H1 (cell line): ENCODE results near the gene STIL. TPM values are rescaled to one million over a fixed set of nuclear protein-coding genes. Genes with fewer than 3 reads are reported as not detected.

Experiments used
- CTCF ChIA-PET: fragments of 300-600 bp; sonication (Branson Sonifier 250); formaldehyde crosslinking; loops from one replicate; lab custom pipeline; 2021; ENCODE audit not compliant: partially characterized antibody; lab: Charles Lee
- POLR2A ChIA-PET: fragments of 300-600 bp; sonication (Branson Sonifier 250); formaldehyde crosslinking; loops from one replicate; lab custom pipeline; 2021; ENCODE audit warnings: inconsistent platforms; ENCODE audit not compliant: partially characterized antibody; lab: Charles Lee
- DNase-seq, 2 experiments: peaks; one replicate each; pipeline versions ENCODE4 v3.0.0 to v3.0.0-alpha.2; 2010 to 2022; ENCODE audit warnings: low spot score in 2 of 2, low read depth in 1 of 2, mixed read lengths in 1 of 2
- FAIRE-seq: peaks from 2 replicates; lab custom pipeline; 2011; peaks lifted over from hg19 to GRCh38; lab: Jason Lieb, UNC
- H2AFZ ChIP-seq: 2 replicates; pipeline ENCODE4 v1.8.1; 2012; ENCODE audit warnings: low read length, inconsistent platforms
- H2AK5ac ChIP-seq: 2 replicates; pipeline ENCODE4 v1.6.1; 2013; ENCODE audit warnings: low read depth, low read length
- H2BK120ac ChIP-seq: replicated peaks from 2 replicates; pipeline ENCODE3; 2013; ENCODE audit warnings: low read depth, low read length, inconsistent platforms
- H2BK12ac ChIP-seq: 2 replicates; pipeline ENCODE4 v1.6.1; 2013; ENCODE audit warnings: low read depth, low read length
- H2BK15ac ChIP-seq: 2 replicates; pipeline ENCODE4 v1.6.1; 2013; ENCODE audit warnings: low read length
- H2BK20ac ChIP-seq: 2 replicates; pipeline ENCODE4 v1.6.1; 2013; ENCODE audit warnings: low read length
- H2BK5ac ChIP-seq: 2 replicates; pipeline ENCODE4 v1.6.1; 2013; ENCODE audit warnings: low read depth, low read length
- H3K14ac ChIP-seq: 2 replicates; pipeline ENCODE4 v1.6.1; 2013; ENCODE audit warnings: inconsistent platforms; ENCODE audit not compliant: insufficient read length
- H3K18ac ChIP-seq: 2 replicates; pipeline ENCODE4 v1.6.1; 2013; ENCODE audit warnings: low read length; ENCODE audit errors: extremely low read depth
- H3K23ac ChIP-seq: 2 replicates; pipeline ENCODE4 v1.6.1; 2013; ENCODE audit warnings: inconsistent platforms; ENCODE audit not compliant: insufficient read length
- H3K23me2 ChIP-seq: 2 replicates; pipeline ENCODE4 v1.6.1; 2013; ENCODE audit warnings: low read depth, low read length
- H3K27ac ChIP-seq: 2 replicates; pipeline ENCODE4 v1.6.1; 2011; ENCODE audit warnings: low read depth, low read length, inconsistent platforms
- H3K27me3 ChIP-seq, 4 experiments: replicated peaks in 1 of 4; 1 replicate in 1 of 4; 2 replicates in 3 of 4; pipeline versions ENCODE4 v1.6.1 to v1.8.1; 2011 to 2013; ENCODE audit warnings: low read length in 3 of 4, mild to moderate bottlenecking in 3 of 4, inconsistent platforms in 2 of 4, mixed read lengths in 2 of 4, moderate library complexity in 1 of 4; ENCODE audit not compliant: control insufficient read depth in 3 of 4, insufficient read depth in 3 of 4; ENCODE audit errors: extremely low read depth in 1 of 4
- H3K36me3 ChIP-seq, 4 experiments: 2 replicates each; pipeline versions ENCODE4 v1.6.1 to v1.8.1; 2011 to 2013; ENCODE audit warnings: mild to moderate bottlenecking in 4 of 4, low read length in 3 of 4, moderate library complexity in 2 of 4, control low read depth in 1 of 4, inconsistent platforms in 1 of 4; ENCODE audit not compliant: insufficient read depth in 4 of 4, control insufficient read depth in 2 of 4
- H3K4ac ChIP-seq: replicated peaks from 2 replicates; pipeline ENCODE3; 2013; ENCODE audit warnings: low read length, low read depth, mixed read lengths, inconsistent platforms; ENCODE audit not compliant: insufficient read length
- H3K4me1 ChIP-seq, 4 experiments: replicated peaks in 1 of 4; 1 replicate in 1 of 4; 2 replicates in 3 of 4; pipeline versions ENCODE4 v1.6.1 to v1.8.1; 2011 to 2013; ENCODE audit warnings: low read length in 3 of 4, inconsistent platforms in 2 of 4, mixed read lengths in 1 of 4; ENCODE audit not compliant: insufficient read depth in 4 of 4, control insufficient read depth in 3 of 4
- H3K4me2 ChIP-seq, 2 experiments: 2 replicates each; pipeline versions ENCODE4 v1.6.1 to v1.8.1; 2011 to 2013; ENCODE audit warnings: low read depth in 2 of 2, low read length in 2 of 2, control low read depth in 1 of 2, inconsistent platforms in 1 of 2, mild to moderate bottlenecking in 1 of 2; ENCODE audit not compliant: insufficient read depth in 1 of 2
- H3K4me3 ChIP-seq, 4 experiments: fragments of 200-600, 300-600 bp in 1 of 4; sonication (generic), shearing (Covaris generic), sonication (Bioruptor Twin) in 1 of 4; 2 replicates each; pipeline versions ENCODE4 v1.5.1 to v1.8.1; 2011 to 2016; ENCODE audit warnings: low read length in 4 of 4, low read depth in 3 of 4, control low read depth in 2 of 4, inconsistent platforms in 2 of 4, mild to moderate bottlenecking in 2 of 4, mixed read lengths in 1 of 4, moderate library complexity in 1 of 4; ENCODE audit not compliant: insufficient read depth in 2 of 4; ENCODE audit errors: extremely low read depth in 1 of 4
- H3K56ac ChIP-seq: replicated peaks from 2 replicates; pipeline ENCODE3; 2013; ENCODE audit warnings: low read depth, mild to moderate bottlenecking, mixed read lengths, low read length, inconsistent platforms; ENCODE audit not compliant: insufficient read length
- H3K79me1 ChIP-seq: 2 replicates; pipeline ENCODE4 v1.6.1; 2013; ENCODE audit warnings: low read depth, low read length, control low read depth
- H3K79me2 ChIP-seq, 2 experiments: 2 replicates each; pipeline versions ENCODE4 v1.6.1 to v1.8.1; 2012 to 2013; ENCODE audit warnings: low read length in 2 of 2, mild to moderate bottlenecking in 2 of 2, inconsistent platforms in 1 of 2; ENCODE audit not compliant: insufficient read depth in 2 of 2, control insufficient read depth in 1 of 2
- H3K9ac ChIP-seq, 4 experiments: replicated peaks in 1 of 4; 1 replicate in 1 of 4; 2 replicates in 3 of 4; pipeline versions ENCODE4 v1.6.1 to v1.8.1; 2011 to 2013; ENCODE audit warnings: low read depth in 3 of 4, low read length in 3 of 4, control low read depth in 2 of 4, mild to moderate bottlenecking in 2 of 4, moderate library complexity in 2 of 4, inconsistent platforms in 1 of 4; ENCODE audit errors: extremely low read depth in 1 of 4
- H3K9me3 ChIP-seq, 2 experiments: 2 replicates each; pipeline versions ENCODE4 v1.6.1 to v1.8.1; 2012 to 2013; ENCODE audit warnings: mild to moderate bottlenecking in 2 of 2, moderate library complexity in 2 of 2, control low read depth in 1 of 2, inconsistent platforms in 1 of 2, low read depth in 1 of 2, low read length in 1 of 2, mixed read lengths in 1 of 2; ENCODE audit not compliant: insufficient read depth in 2 of 2
- H4K20me1 ChIP-seq, 2 experiments: replicated peaks in 1 of 2; 2 replicates each; pipeline versions ENCODE3 to v1.8.1; 2011 to 2013; ENCODE audit warnings: inconsistent platforms in 2 of 2, low read length in 2 of 2, mild to moderate bottlenecking in 1 of 2; ENCODE audit not compliant: insufficient read depth in 2 of 2, control insufficient read depth in 1 of 2
- H4K5ac ChIP-seq: 2 replicates; pipeline ENCODE4 v1.6.1; 2013; ENCODE audit warnings: low read length, low read depth, mixed read lengths, inconsistent platforms; ENCODE audit not compliant: insufficient read length
- H4K8ac ChIP-seq: 2 replicates; pipeline ENCODE4 v1.8.0; 2013; ENCODE audit warnings: mild to moderate bottlenecking, moderate library complexity, low read length, inconsistent platforms; ENCODE audit not compliant: insufficient read depth; ENCODE audit errors: extremely low read depth
- H4K91ac ChIP-seq: replicated peaks from 2 replicates; pipeline ENCODE3; 2013; ENCODE audit warnings: low read length, mixed read lengths, inconsistent platforms; ENCODE audit not compliant: insufficient read length
- CTBP2 ChIP-seq: IDR thresholded peaks from 2 replicates; pipeline ENCODE4 v1.7.0; 2011; ENCODE audit warnings: borderline replicate concordance, mild to moderate bottlenecking, moderate library complexity, mixed read lengths, low read length; ENCODE audit not compliant: insufficient read depth, insufficient read length
- GTF2F1 ChIP-seq: IDR thresholded peaks from 2 replicates; pipeline ENCODE4 v1.6.1; 2012; ENCODE audit warnings: low read depth, low read length, improper control_type of control experiment, borderline replicate concordance
- HDAC6 ChIP-seq: IDR thresholded peaks from one replicate; pipeline ENCODE4 v1.7.1; 2012; ENCODE audit warnings: low read depth, mild to moderate bottlenecking, inconsistent platforms, low read length, moderate library complexity
- RAD21 ChIP-seq, 2 experiments: IDR thresholded peaks in 1 of 2; conservative IDR thresholded peaks in 1 of 2; 2 replicates each; pipeline ENCODE4 v1.6.1; 2011; ENCODE audit warnings: low read depth in 2 of 2, low read length in 2 of 2, improper control_type of control experiment in 1 of 2, inconsistent platforms in 1 of 2, mild to moderate bottlenecking in 1 of 2, moderate library complexity in 1 of 2
- SP2 ChIP-seq: IDR thresholded peaks from 2 replicates; pipeline ENCODE4 v1.6.1; 2012; ENCODE audit warnings: mild to moderate bottlenecking, low read length, inconsistent platforms
- SP4 ChIP-seq: IDR thresholded peaks from 2 replicates; pipeline ENCODE4 v1.6.1; 2012; ENCODE audit warnings: low read length, inconsistent platforms
- WGBS, 2 experiments: shearing (Covaris generic) in 1 of 2; methylation state at CpG; one replicate each; pipeline versions ENCODE4 v1.1.6 to v1.1.7; 2013 to 2015; ENCODE audit warnings: low lambda C conversion rate in 2 of 2, mixed read lengths in 2 of 2, inconsistent platforms in 1 of 2, low coverage in 1 of 2, missing lambda C conversion rate in 1 of 2; ENCODE audit not compliant: insufficient replicate concordance in 2 of 2, insufficient coverage in 1 of 2, insufficient read length in 1 of 2; ENCODE audit errors: extremely low coverage in 1 of 2, missing lambda C conversion rate in 1 of 2; 5-methylcytosine and 5-hydroxymethylcytosine counted together
- polyA plus RNA-seq, 7 experiments: library from polyadenylated mRNA; depleted of rRNA in 3 of 7; stranded (reverse) in 5 of 7; unstranded in 2 of 7; fragments of >200 nt in 5 of 7; fragments of 200-250 nt in 2 of 7; gene quantifications; 1 replicate in 5 of 7; 2 replicates in 1 of 7; 4 replicates in 1 of 7; pipeline versions ENCODE4 v1.2.1 to v1.2.3, GENCODE V29; 2011 to 2013; ENCODE audit warnings: missing spikeins in 2 of 7, mixed read lengths in 2 of 7
- total RNA-seq: library from RNA; stranded (reverse); fragmentation: NEBNext Ultra II Directional; extraction: Animal tissue kit (Norgen Biotek cat#: 25700); gene quantifications from 2 replicates; pipeline ENCODE4 v1.2.1, GENCODE V29; 2021

The STIL gene
- total and polyA plus RNA-seq, 2 of the 8 experiments (the other 6 are each of a cell fraction or from before 2014, with no cell fraction given) = 13.6 to 25.1 TPM

GRCh38 chr1:47331875-47332274 is 17.9 kb upstream of the STIL start:
- Histone ChIP-seq H3K79me2 (peaks cover 0 to 13% of the 10 kb centered on the region in 2 experiments; a peak in 3 of 4 replicates), H3K79me1 (no peaks in the 10 kb centered on the region; the same call in 1 of the 2 replicates), H3K9ac (no peak overlapping the region), H3K27me3 (no peaks in the 10 kb centered on the region), H2BK5ac (no peak overlapping the region), H3K36me3 (no peaks in the 10 kb centered on the region), H4K8ac (no peak overlapping the region), H2BK12ac (no peak overlapping the region), H2BK120ac (no peak overlapping the region), H3K18ac (no peak overlapping the region), H3K23ac (no peak overlapping the region), H3K56ac (no peak overlapping the region), H3K4me2 (no peak overlapping the region; a peak in 1 of 4 replicates), H3K4ac (no peak overlapping the region), H2BK20ac (no peak overlapping the region), H3K27ac (no peak overlapping the region), H2AFZ (no peak overlapping the region), H4K20me1 (no peaks in the 10 kb centered on the region), H4K5ac (no peak overlapping the region), H2BK15ac (no peak overlapping the region), H4K91ac (no peak overlapping the region), H3K9me3 (no peaks in the 10 kb centered on the region), H2AK5ac (no peak overlapping the region), H3K14ac (no peak overlapping the region), H3K23me2 (no peaks in the 10 kb centered on the region; the same call in 1 of the 2 replicates), H3K4me3 (no peak overlapping the region), H3K4me1 (peaks cover 0 to 5% (median 3%) of the 10 kb centered on the region in 4 experiments; a peak in 5 of 7 replicates)
- ChIA-PET POLR2A (interaction anchor here (0.6 to 1.2 kb wide), 2 partner anchors 8 to 18 kb away, joined by 3 to 4 read pairs; partner anchors contain the start of gene STIL), CTCF (interaction anchor here (0.9 to 2.6 kb wide), 3 partner anchors 8 to 18 kb away, joined by 3 to 11 read pairs (median 4); partner anchors contain the start of gene STIL)
- DNase-seq (no peak), FAIRE-seq (no peak)
- WGBS, 2 experiments = 80% methylated on average over 2 of the region's 2 CpGs; no CpG with 5 or more reads in 1 of the 2 experiments
- no peak for TF ChIP-seq SP4
- TF ChIP-seq HDAC6 = no peak
- no peak for TF ChIP-seq RAD21 (IDR thresholded peaks at IDR 0.05 in 1 of 2, conservative IDR thresholded peaks at IDR 0.05 in 1 of 2; ENCODE audit: low read depth in 2 of 2, low read length in 2 of 2)
- TF ChIP-seq CTBP2 = no peak
- TF ChIP-seq SP2 = no peak
- TF ChIP-seq GTF2F1 = no peak
